VCaP (cell line): ENCODE data around the gene APPL2.

ENCODE experiments used
- H3K27ac ChIP-seq: fragments of 450-650 bp; 2 replicates; pipeline ENCODE4 v1.5.1; 2017
- CTCF ChIP-seq: fragments of 450-650 bp; conservative IDR thresholded peaks from 2 replicates; pipeline ENCODE4 v1.5.1; 2017; ENCODE audit warnings: mild to moderate bottlenecking, moderate library complexity

APPL2 gene

GRCh38 chr12:105171691-105172436 is 64.1 kb downstream of the APPL2 start:
- TF ChIP-seq CTCF, result no peak
- no peak overlapping the region for H3K27ac ChIP-seq

- H3K27ac ChIP-seq, result no peak overlapping the region
- TF ChIP-seq CTCF, result no peak
Measured at GRCh38 chr12:105170139-105170538, 65.8 kb downstream of the APPL2 start.

DNA sequence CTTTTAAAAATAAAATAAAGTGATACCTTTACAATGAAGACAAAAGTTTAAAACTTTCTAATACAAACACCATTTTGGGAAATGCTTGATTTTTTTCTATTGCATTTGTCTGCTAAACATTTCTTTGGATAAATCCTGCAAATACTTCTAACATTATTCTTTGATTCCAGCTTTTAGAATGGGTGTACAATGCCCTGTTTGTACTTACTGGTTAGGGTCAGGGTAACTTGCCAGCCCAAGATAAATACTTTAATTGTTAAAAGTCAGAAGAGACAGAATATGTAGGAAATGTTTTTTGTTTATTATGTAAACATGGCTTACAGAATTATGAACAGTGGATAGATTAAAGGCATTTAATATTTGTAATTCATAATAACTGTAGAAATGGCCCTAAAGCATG is 68.0 kb downstream of the APPL2 start:
- TF ChIP-seq CTCF, result no peak
- no peak overlapping the region for H3K27ac ChIP-seq

DNA sequence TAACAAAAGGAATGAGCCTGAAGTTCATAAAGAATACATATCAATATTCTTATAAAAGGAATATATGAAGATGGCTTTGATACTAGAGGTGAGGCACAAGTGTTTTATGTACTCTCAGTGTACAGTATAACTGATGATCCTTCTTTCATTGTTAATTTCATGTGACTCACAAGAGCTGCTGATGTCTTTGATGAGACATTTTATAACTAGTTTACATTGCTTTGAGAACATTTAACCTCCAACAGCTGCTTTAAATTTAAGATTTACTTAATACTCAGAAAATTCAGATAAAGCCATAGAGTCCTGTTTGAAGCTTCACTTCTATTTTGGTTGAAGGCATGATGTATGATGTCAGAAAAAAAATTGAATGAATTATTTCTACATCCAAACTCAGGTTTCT is 68.6 kb downstream of the APPL2 start:
- TF ChIP-seq CTCF, result no peak
- H3K27ac ChIP-seq, result no peak overlapping the region

GRCh38 chr12:105166736-105167135 is 69.2 kb downstream of the APPL2 start:
- H3K27ac ChIP-seq, result no peak overlapping the region
- no peak for TF ChIP-seq CTCF

- no peak for TF ChIP-seq CTCF
Measured at GRCh38 chr12:105164068-105164467, 71.9 kb downstream of the APPL2 start.

GRCh38 chr12:105162174-105162573 is 73.8 kb downstream of the APPL2 start:
- no peak for TF ChIP-seq CTCF
- H3K27ac ChIP-seq, result no peak overlapping the region

More at GRCh38 chr12:105164068-105164467, 71.9 kb downstream of the APPL2 start:
- H3K27ac ChIP-seq, result peak overlapping the region; percentile 59
